ENCODE measurements around the gene GTPBP10.

DNA sequence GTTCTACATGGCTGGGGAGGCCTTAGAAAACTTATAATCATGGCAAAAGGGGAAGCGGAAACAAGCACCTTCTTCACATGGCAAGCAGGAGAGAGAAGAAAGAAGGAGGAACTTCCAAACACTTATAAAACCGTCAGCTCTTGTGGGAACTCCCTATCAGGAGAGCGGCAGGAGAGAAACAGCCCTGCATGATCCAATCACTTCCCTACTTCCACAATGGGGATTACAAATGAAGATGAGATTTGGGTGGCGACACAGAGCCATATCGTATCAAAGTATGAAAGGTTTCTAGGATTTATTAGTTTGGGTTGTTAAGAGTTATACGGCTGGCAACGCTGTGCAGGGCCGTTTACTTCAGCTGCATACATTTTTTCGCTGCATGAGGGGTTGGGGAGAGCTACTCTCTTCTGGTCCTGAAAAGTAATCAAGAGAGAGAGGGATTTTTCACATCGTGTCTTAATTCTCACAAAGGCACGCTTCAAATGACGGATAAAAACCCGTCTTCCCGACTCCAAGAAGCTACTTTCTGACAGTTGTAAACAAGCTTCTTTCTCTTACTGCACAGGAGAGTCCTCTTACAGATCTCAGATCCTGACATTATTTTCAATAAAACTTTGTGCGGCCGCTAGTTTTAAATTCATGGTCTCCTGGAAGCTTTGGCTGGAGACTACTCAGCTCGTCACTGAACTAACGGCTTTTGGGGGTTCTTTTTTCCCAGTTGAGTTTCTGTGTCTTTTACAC lies 751 bp upstream of the GTPBP10 start:
- TF ChIP-seq CTCF (IDR thresholded peaks at IDR 0.05 in 8 of 11, conservative IDR thresholded peaks at IDR 0.05 in 3 of 11), result no peak
- TF ChIP-seq POLR2A (IDR thresholded peaks at IDR 0.05), result no peak

All from spleen (tissue), 7 donors.